ENCODE results near the gene KRTAP9-2. TPM values are rescaled to one million over a fixed set of nuclear protein-coding genes. Genes with fewer than 3 reads are reported as not detected.
"Not testable (repeated sequence)": the region's sequence is repeated elsewhere in the genome, so short reads cannot be mapped to it uniquely, and the experiment has no call there.

Gene KRTAP9-2
- total RNA-seq, 1 experiment from 2014 or later: not detected

- BruUV-seq (replicated peaks): no TSS peak
- Mint-ChIP-seq H3K9me3 (ENCODE audit: low read depth, unreplicated experiment) (no peaks in the 10 kb centered on the region), H3K4me1 (ENCODE audit: low read depth, unreplicated experiment) (no peaks in the 10 kb centered on the region), H3K36me3 (ENCODE audit: insufficient read depth, unreplicated experiment) (no peaks in the 10 kb centered on the region), H3K4me3 (ENCODE audit: low read depth, unreplicated experiment) (no peak overlapping the region), H3K27ac (ENCODE audit: unreplicated experiment) (no peak overlapping the region), H3K27me3 (ENCODE audit: unreplicated experiment) (no peaks in the 10 kb centered on the region)
- no peak for DNase-seq
- no peak for TF ChIP-seq CTCF (IDR thresholded peaks at IDR 0.05; ENCODE audit: unreplicated experiment)
- intact Hi-C loops (cut with micrococcal nuclease; ENCODE audit: unreplicated experiment): no loop called here
- CTCF ChIA-PET: interaction anchor here (0.6 to 0.7 kb wide), 2 partner anchors 51 to 965 kb away, joined by 3 read pairs; no protein-coding TSS in a partner anchor
Measured at GRCh38 chr17:41230094-41230493, 3.6 kb downstream of the KRTAP9-2 start.

- Mint-ChIP-seq H3K36me3 (ENCODE audit: insufficient read depth, unreplicated experiment) (no peaks in the 10 kb centered on the region), H3K27me3 (ENCODE audit: unreplicated experiment) (no peaks in the 10 kb centered on the region), H3K4me3 (ENCODE audit: low read depth, unreplicated experiment) (no peak overlapping the region), H3K4me1 (ENCODE audit: low read depth, unreplicated experiment) (no peaks in the 10 kb centered on the region), H3K27ac (ENCODE audit: unreplicated experiment) (no peak overlapping the region), H3K9me3 (ENCODE audit: low read depth, unreplicated experiment) (no peaks in the 10 kb centered on the region)
- no peak for DNase-seq
- intact Hi-C loops (cut with micrococcal nuclease; ENCODE audit: unreplicated experiment): no loop called here
- no peak for TF ChIP-seq CTCF (IDR thresholded peaks at IDR 0.05; ENCODE audit: unreplicated experiment)
- no TSS peak for BruUV-seq (replicated peaks)
- CTCF ChIA-PET: no interaction called here
Measured at GRCh38 chr17:41231731-41232130, 5.3 kb downstream of the KRTAP9-2 start.

DNA sequence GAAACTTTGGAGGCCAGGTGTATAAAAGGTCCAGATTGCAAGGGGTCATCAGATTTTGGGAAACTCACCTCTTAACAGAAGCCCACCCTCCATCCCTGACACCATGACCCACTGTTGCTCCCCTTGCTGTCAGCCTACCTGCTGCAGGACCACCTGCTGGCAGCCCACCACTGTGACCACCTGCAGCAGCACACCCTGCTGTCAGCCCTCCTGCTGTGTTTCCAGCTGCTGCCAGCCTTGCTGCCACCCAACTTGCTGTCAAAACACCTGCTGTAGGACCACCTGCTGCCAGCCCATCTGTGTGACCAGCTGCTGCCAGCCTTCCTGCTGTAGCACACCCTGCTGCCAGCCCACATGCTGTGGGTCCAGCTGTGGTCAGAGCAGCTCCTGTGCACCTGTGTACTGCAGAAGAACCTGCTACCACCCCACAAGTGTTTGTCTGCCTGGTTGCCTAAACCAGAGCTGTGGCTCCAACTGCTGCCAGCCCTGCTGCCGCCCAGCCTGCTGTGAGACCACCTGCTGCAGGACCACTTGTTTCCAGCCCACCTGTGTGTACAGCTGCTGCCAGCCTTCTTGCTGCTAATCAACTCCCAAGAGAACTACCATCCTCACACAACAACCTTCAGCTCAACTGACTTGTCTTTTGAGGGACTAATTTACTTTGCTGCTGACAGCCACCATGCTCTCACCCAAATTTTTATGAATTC is 6.1 kb downstream of the KRTAP9-2 start, which contains the start of gene KRTAP9-3:
Gene KRTAP9-3, plus strand, starts transcription at position 51 of the 707 bp plus-strand sequence. Its CDS starts 53 bp downstream, at position 104.
- CTCF ChIA-PET; H3K27ac Mint-ChIP-seq (ENCODE audit: unreplicated experiment); H3K4me3 Mint-ChIP-seq (ENCODE audit: low read depth, unreplicated experiment); H3K27me3 Mint-ChIP-seq (ENCODE audit: unreplicated experiment); DNase-seq; BruUV-seq (replicated peaks); H3K4me1 Mint-ChIP-seq (ENCODE audit: low read depth, unreplicated experiment); H3K36me3 Mint-ChIP-seq (ENCODE audit: insufficient read depth, unreplicated experiment); intact Hi-C loops (cut with micrococcal nuclease; ENCODE audit: unreplicated experiment); H3K9me3 Mint-ChIP-seq (ENCODE audit: low read depth, unreplicated experiment): not testable (repeated sequence)

DNA sequence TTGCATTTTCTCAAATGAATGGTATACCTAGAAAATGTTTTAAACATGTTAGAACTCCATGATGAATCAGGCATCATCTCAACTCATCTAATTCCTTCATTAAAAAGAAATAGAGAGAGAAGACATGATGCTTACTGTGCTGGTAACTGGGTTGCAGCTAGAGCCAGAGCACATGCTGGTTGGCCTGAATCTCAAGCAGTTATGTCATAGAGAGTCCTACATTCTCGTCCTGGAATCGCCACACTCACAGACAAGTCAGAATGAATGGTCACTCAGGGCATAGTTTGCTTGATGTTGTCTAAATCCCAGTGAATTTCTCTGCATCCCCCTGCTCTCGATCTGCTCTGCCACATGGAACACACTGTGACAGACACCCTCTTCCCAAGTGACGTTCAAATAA is 10.7 kb downstream of the KRTAP9-2 start:
- H3K27me3 Mint-ChIP-seq (ENCODE audit: unreplicated experiment); intact Hi-C loops (cut with micrococcal nuclease; ENCODE audit: unreplicated experiment); H3K4me1 Mint-ChIP-seq (ENCODE audit: low read depth, unreplicated experiment); H3K9me3 Mint-ChIP-seq (ENCODE audit: low read depth, unreplicated experiment); H3K4me3 Mint-ChIP-seq (ENCODE audit: low read depth, unreplicated experiment); BruUV-seq (replicated peaks); DNase-seq; H3K27ac Mint-ChIP-seq (ENCODE audit: unreplicated experiment); H3K36me3 Mint-ChIP-seq (ENCODE audit: insufficient read depth, unreplicated experiment): not testable (repeated sequence)
- CTCF ChIA-PET: interaction anchor here (0.6 kb wide), 1 partner anchor 9 kb away, joined by 4 read pairs; no protein-coding TSS in a partner anchor

- CTCF ChIA-PET; BruUV-seq (replicated peaks): not testable (repeated sequence)
Measured at GRCh38 chr17:41237949-41238437, 11.5 kb downstream of the KRTAP9-2 start, which contains the start of gene KRTAP9-8. KRTAP9-8 (plus strand) TSS chr17:41237999; CDS start chr17:41238052, 53 bp downstream.

DNA sequence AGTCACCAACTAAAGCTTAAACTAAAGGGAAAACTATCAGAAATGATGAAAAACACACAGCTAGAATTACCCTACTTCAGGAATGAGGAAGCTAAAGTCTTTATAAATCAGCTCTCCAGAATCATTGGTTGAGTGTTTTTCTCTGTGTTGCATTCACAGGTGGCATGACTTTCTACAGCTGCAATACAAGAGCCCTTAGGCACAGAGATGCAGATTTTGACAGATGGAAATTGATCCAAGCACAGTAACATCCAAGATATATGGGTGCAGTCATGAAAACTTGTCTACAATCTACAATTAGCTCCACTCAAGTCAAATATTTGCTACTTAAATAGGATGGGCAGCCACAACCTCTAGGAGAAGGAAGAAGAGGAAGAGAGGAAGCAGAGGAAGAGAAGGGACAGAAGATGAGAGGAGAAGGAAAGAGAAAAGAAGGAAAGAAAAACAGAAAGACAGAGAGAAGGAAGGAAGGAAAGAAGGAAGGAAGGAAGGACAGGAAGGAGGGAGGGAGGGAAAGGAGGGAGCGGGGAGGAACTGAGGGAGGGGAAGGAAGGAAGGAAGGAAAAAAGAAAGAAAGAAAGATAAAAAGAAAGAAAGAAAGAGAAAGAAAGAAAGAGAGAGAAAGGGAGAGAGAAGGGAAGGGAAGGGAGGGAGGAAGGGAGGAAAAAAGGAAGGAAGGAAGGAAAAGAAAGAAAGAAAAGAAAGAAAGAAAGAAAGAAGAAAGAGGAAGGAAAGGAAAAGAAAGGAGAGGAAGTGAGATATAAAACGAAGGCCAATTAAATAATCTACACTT is 20.7 kb downstream of the KRTAP9-2 start:
- H3K27ac Mint-ChIP-seq (ENCODE audit: unreplicated experiment); intact Hi-C loops (cut with micrococcal nuclease; ENCODE audit: unreplicated experiment); BruUV-seq (replicated peaks); H3K36me3 Mint-ChIP-seq (ENCODE audit: insufficient read depth, unreplicated experiment); H3K4me1 Mint-ChIP-seq (ENCODE audit: low read depth, unreplicated experiment); H3K9me3 Mint-ChIP-seq (ENCODE audit: low read depth, unreplicated experiment); DNase-seq; H3K4me3 Mint-ChIP-seq (ENCODE audit: low read depth, unreplicated experiment); H3K27me3 Mint-ChIP-seq (ENCODE audit: unreplicated experiment): not testable (repeated sequence)
- CTCF ChIA-PET: interaction anchor here (0.6 to 0.8 kb wide), 2 partner anchors 288 to 1295 kb away, joined by 3 to 7 read pairs; no protein-coding TSS in a partner anchor

More at GRCh38 chr17:41237949-41238437, 11.5 kb downstream of the KRTAP9-2 start, which contains the start of gene KRTAP9-8:
- H3K36me3 Mint-ChIP-seq (ENCODE audit: insufficient read depth, unreplicated experiment); DNase-seq; H3K27ac Mint-ChIP-seq (ENCODE audit: unreplicated experiment); H3K4me3 Mint-ChIP-seq (ENCODE audit: low read depth, unreplicated experiment); H3K4me1 Mint-ChIP-seq (ENCODE audit: low read depth, unreplicated experiment); H3K27me3 Mint-ChIP-seq (ENCODE audit: unreplicated experiment); intact Hi-C loops (cut with micrococcal nuclease; ENCODE audit: unreplicated experiment): not testable (repeated sequence)
- H3K9me3 Mint-ChIP-seq (ENCODE audit: low read depth, unreplicated experiment): peaks cover 10% of the 10 kb centered on the region

DNA sequence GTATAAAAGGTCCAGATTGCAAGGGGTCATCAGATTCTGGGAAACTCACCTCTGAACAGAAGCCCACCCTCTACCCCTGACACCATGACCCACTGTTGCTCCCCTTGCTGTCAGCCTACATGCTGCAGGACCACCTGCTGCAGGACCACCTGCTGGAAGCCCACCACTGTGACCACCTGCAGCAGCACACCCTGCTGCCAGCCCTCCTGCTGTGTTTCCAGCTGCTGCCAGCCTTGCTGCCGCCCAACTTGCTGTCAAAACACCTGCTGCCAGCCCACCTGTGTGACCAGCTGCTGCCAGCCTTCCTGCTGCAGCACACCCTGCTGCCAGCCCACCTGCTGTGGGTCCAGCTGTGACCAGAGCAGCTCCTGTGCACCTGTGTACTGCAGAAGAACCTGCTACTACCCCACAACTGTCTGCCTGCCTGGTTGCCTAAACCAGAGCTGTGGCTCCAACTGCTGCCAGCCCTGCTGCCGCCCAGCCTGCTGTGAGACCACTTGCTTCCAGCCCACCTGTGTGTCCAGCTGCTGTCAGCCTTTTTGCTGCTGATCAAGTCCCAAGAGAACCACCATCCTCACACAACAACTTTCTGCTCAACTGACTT is 23.3 kb downstream of the KRTAP9-2 start, which contains the start of gene KRTAP9-4:
Gene KRTAP9-4, plus strand, starts transcription at position 51 of the 604 bp plus-strand sequence. Its CDS starts 34 bp downstream, at position 85.
- DNase-seq; H3K27ac Mint-ChIP-seq (ENCODE audit: unreplicated experiment); H3K4me1 Mint-ChIP-seq (ENCODE audit: low read depth, unreplicated experiment); H3K4me3 Mint-ChIP-seq (ENCODE audit: low read depth, unreplicated experiment); H3K36me3 Mint-ChIP-seq (ENCODE audit: insufficient read depth, unreplicated experiment); BruUV-seq (replicated peaks); intact Hi-C loops (cut with micrococcal nuclease; ENCODE audit: unreplicated experiment); H3K9me3 Mint-ChIP-seq (ENCODE audit: low read depth, unreplicated experiment): not testable (repeated sequence)
- H3K27me3 Mint-ChIP-seq (ENCODE audit: unreplicated experiment): peaks cover 15% of the 10 kb centered on the region
- CTCF ChIA-PET: interaction anchor here (1.1 kb wide), 1 partner anchor 37 kb away, joined by 3 read pairs; no protein-coding TSS in a partner anchor

Measured in Calu3 (cell line).